ENCODE measurements around the gene CCDC82.

The CCDC82 gene

DNA sequence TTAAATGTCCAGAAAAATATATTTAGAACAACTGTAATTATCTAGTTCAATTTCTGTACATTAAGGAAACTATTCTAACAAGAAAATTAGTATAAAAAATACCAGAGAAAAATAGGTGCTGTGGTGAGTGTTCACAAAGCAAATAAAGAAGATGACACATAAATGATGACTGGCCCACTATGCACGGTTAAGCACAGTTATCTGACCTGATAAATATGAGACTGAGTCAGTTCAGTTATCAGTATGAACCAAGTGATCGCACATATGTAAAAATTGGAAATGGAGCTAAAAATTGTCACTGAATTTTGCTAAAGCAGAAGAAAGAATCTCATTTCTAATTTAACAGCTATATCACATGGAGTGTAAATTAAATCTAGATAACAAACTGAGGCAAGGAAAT, 27.9 kb downstream of the CCDC82 start:
- no peak for DNase-seq (ENCODE audit: low read depth)

DNA sequence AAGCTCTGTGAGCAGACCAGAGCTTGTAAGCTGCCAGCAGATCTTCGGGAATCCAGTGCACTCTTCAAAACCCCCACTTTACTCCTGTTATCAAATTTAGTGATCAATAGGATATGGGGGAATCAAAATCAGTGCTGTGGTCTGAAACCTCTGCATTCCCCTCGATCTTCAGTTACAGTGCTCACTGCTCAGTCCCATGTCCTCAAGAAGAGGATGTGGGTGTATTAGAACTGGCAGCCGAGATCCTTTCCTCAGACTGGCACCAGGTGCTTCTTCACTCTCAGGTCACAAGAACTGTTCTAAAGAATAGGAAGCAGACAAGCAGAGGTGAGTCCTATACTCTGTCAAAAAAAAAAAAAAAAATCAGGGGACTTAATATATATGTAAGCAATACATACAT, 31.4 kb downstream of the CCDC82 start:
- no peak for DNase-seq (ENCODE audit: low read depth)

DNA sequence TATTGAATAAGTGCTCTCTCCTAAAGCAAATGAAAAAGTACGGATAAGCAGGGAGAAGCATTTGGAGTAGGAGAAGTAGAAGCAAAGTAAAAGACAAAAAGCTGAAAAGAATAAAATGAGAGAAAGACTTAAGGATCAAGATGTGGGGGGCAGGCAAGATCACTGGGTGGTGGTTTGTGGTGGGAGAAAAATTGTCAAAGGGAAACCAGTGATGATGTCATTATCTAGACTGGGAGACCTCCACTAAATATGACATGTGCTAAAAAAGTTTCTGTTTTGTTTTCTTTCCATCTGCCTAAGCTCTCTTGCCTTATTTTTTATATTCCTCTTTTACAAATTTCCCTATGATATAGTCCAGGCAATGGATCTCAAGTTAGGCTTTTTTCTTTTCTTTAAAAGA, 31.9 kb downstream of the CCDC82 start:
- DNase-seq (ENCODE audit: low read depth) = no peak

DNA sequence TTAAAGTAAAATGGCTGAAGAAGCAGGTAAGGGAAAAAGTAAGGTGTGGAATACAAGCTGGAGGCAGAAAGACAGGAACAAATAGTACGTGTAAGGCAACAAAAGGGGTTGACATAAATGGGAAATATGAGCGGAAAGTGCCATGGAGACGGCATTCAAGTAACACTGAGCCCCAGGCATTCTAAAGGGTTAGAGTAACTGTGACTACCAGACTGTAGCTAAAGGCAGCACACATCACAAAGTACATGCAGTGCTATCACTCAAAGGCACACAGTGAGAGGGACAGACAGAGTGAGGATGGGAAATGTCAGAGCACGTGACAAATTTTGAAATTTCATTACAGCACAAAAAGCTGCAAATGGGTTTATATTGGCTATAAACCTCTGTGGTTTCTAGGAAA, 32.9 kb downstream of the CCDC82 start:
- DNase-seq (ENCODE audit: low read depth) = no peak

DNA sequence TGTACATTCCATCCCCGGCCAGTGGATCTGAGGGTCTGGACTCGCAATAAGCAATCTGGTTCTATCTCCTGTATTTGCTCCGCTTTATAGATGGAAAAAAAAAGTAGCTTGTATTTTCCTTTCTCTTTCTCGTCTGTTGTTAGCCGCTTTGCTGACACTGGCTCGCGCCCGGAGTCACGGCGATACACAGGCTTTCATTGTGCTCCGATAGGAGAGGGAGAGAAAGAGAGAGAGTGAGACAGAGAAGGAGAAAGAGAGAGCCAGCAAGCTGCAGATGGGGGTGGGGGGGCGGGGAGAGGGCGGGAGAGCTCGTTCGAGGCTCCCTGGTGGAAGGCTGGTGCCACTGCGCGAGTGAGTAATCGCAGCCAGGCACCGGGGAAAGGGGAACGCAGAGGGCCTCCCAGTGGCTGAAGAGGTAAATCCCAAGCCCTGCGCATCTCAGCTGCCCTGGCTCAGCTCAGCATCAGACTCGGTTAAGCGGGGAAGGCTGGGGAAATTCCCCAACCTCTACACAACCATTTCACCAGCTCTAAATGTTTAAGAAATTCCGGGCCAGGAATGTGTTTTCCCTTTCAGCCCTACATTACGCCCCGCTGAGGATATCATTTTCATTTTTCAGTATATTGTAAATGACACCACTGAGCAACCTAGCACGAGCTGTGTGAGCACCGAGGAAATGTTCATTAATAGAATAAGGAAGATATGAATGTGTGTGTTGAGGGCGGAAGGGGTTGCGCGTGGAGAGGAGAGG, 46.6 kb downstream of the CCDC82 start, which contains the start of gene MAML2:
TSS of gene MAML2 (minus strand) at position 235 of the 751 bp plus-strand sequence. CDS start 1,300 bp downstream, outside the sequence.
- peak; percentile 75 for DNase-seq (ENCODE audit: low read depth)

DNA sequence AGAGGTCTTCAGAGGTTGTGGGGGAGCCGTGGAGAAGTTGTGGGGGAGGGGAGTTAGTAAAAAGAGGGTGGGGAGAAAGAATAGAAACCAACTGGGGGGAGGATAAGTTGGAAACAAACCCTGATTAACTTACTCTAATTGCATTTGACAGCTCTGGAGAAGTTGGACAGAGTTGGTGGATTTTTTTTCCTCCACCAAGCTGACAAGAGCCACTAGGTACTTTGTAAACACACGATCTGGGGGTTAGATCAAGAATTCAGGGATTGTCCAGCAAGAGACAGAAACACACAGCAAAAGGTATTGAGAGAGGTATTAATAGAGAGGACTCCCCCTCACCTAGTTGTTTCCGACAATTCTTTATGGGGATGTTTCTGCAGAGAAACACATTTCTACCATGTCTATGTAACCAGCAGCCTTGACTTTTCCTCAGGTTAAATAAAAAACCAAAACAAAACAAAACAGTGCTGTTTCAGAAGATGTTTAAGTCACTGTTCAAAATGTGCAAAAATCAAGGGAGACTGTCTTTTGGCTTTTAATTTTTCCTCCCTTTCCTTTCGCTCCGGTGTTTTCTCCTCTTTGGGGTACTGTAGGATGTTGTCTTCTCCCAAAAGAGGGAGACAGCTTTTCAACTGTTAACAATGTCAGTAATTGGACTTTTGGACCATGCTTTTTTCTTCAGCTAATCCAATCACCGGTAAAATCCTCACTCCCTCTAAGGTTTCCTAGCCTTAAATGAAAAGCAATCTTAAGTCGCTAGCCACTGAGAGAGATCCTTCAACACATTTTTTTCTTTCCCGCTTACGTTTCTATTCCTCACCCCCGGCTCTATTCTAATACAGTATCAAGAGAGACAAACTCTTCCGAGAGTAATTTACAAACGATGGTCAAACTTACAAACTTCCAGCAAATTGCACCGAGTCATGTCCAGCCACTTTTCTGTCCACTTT, 47.4 kb downstream of the CCDC82 start:
- DNase-seq (ENCODE audit: low read depth) = no peak

DNA sequence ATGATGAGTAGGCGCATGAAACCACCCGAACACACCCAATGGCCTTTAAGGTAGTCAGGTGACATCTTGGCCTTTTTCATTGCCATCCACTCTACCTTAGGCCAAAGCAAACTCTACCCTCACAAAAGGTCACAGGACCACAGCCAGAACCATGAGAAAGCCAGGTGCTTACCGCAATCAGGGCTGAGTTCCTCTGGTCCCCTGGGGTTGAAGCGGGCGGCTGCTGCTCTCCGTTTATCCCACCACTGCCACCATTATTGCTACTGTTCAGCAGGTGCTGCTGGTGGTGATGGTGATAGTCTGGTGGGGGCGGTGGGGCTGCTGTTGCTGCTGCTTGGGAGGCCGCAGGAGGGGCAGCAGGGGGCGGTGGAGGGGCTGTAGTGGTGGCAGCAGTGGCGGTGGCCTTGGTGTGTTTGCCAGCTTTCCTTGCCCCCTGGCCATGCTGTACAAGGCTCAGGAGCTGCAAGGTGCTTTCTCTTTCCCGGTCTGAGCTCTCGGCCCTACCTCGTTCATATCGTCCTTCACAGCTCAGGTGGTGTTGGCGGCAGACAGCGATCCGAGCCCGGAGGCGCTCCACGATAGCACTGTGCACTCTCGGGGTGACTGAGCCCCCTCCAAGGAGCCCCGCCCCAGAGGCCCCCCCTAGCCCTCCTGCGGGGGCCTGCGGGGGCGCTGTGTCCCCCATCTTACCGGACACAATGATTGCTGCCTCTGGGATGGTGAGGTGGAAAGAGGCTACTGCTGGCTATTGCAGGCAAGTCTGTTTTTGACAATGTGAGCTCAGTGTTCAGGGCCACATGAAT, 48.3 kb downstream of the CCDC82 start:
- peak; percentile 37 for DNase-seq (ENCODE audit: low read depth)

DNA sequence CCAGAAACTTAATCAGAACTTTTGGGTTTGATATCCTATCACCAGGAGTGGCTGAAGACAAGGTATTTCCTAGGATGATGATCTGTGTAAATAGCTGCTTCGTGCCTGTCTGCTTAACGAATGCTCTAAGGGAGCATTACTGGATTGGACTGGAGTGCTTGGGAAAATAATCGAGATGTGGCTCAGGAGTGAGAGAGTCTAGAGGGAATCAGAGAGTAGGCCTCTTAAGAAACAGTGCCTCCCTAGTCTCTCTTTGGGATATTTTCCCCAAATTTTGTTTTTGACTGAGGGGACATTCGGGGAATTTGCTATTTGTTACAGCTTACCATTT, 49.2 kb downstream of the CCDC82 start:
- no peak for DNase-seq (ENCODE audit: low read depth)

DNA sequence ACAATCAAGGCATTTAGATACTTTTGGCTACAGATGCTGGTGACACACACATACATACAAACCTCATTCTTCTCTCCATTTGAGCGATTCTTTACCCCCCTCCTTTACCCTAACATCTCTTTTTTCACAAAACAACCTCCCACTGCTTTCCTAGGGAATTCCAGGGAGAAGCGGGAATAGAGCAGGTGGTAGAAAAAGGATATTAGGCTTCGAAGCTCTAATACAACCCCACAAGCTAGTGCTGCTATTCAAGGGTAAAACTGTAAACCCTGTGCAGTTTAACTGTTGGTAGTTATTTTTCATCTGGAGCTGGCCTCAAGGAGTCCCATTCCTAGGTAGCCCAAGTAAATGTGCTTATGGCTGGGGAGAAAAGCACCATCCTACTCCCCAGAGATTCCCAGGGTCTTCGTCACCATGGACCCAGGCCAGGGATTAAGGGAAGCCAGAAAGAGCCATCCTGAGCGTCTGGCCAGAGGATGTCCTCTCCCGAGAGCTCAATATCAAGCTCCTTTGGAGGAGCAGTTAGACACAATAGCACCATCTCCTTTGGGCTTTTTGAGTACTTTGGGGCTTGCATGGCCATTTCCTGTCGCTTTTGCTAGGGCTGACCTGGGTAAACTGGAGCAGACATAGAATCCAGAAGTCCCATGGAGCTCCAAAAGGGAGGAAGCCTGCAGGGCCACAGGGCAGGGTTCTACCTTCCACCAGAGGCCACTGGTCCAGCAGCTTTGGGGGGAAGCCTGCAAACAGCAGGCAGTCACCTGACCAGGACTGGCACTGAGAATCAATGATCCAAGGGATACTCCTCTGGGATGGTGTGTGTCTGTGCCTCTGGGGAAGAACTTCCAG, 49.8 kb downstream of the CCDC82 start:
- no peak for DNase-seq (ENCODE audit: low read depth)

DNA sequence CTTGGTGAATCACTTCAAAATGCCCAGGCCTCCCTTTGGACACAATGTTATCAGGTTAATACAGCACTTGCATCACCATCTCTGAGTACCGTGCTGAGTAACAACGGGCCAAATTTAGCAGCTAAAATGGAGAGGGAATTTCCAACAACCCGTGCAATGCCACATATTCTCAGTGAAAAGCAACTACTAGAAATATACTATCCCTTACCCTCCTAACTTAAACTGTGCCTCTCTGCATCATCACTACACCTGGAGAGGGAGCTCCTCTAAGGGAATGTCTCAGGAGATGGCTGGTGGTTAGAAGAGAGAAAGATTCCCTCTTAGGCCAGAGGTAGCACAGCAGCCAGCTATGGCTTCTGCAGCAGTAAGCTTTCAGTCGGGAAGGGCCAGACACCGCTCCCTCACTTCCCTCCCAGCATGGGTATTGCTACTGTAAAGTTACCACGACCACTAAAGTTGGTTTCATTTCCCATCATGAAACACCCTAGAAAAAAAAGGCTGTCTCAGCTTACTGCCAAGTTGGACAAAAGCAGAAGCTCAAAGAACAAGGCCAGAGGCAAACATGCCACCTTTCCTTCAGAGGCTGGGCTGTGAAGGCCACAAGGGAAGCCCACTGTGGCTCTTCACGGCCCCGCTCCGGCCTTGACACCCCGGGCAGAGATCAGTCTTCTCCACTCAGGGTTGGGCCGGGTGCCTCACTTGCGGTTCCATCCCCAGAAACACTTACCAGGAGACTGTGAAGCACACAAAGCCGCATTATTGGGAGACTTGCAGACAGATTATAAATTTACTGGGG, 50.6 kb downstream of the CCDC82 start:
- DNase-seq (ENCODE audit: low read depth) = no peak

DNA sequence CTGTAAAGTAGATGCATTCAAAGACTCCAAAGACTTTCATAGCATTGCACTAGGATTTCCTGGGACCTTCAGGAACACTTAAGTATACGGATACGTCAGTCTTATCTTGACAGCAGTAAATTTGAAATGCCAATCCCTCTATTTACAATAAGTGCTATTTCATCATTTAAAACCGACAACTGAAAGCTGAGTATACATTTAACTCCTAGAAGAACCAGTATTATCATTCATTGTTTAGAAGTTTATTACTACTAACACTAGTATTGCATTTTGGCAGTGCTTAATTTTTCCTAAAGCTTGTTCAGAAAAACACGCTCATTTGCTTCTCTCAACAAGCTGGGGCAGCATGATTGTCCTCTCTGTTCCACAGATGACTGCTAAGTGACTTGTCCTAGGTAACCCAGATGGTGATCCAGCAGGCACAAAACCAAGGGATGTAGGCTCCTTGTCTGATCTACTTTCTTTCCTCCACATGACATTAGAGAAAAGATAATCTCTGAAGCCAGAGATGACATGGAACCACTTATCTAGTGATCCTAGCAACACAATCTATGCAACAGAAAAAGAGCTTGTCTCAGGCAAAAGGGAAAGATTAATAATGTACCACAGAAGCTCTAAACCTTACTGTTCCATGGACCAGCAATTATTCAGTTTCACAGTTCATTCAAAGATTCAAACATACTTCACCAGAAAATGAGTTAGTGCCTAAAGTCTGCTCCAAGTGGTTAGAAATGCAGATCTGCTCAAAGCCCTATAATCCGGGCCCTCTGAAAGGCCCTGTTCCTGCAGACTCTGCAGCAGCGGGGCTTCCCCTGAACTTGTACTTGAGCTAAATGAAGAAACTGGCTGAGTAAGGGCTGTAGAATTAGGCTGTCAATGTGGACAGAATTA, 51.9 kb downstream of the CCDC82 start:
- DNase-seq (ENCODE audit: low read depth) = no peak

DNA sequence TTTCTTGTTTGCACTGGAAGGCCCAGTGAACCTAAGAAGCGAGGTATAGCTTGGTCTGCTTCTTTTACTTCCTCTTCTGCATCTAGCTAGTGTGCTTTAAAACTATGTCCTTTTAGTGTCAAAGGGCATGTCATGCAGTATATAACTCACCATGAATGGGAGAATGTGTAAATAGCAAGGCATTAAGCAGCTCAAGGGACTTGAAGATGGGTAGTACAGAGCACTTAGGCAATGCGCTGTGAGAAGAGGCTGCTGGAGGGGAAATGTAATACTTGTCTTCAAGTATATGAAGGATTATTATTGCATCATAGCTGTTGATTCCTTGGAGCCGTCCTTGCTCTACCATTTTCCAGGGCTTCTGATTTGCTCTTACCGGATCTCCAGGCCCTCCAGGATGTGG, 54.3 kb downstream of the CCDC82 start:
- DNase-seq (ENCODE audit: low read depth) = no peak

DNA sequence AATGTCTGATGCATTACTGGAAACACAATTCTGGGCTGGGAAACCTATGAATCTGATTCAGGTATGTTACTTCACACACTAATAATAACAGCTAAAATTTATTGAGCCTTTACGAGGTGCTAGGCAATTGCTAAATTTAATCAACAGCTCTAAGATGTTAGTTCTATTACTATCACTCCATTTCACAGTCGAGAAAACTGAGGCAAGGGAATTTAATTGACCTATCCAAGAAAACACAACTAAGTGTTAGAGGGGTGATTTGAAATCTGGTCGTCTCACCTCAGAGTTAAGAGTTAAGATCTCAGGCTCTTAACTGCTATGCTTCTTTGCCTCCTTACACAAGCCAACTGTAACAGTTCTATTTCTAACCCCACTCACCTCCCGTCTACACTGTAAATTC, 55.5 kb downstream of the CCDC82 start:
- DNase-seq (ENCODE audit: low read depth) = no peak

DNA sequence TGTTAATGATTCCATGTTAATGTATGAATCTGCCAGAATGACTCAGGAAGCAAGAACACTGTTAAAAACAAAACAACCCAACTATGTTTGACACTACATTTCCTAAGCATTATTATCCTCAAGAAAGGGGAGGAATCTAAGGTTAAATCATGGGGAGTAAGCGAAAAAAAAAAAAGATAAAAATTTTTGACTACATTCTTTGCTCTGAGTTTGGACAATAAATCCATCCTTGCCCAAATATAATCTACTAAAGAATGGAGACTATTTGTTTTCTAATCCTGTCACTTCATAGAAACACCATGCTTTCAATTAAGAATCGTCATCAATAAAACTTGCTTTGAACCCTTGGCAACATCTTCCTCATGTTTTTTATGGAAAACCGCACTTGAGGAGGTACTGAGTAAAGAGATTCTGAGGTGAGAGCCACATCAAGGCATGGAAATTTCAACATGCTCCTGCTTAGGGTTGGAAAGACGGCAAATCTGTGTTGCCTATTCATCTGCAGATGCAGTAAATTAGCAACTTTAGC, 56.5 kb downstream of the CCDC82 start:
- no peak for DNase-seq (ENCODE audit: low read depth)

DNA sequence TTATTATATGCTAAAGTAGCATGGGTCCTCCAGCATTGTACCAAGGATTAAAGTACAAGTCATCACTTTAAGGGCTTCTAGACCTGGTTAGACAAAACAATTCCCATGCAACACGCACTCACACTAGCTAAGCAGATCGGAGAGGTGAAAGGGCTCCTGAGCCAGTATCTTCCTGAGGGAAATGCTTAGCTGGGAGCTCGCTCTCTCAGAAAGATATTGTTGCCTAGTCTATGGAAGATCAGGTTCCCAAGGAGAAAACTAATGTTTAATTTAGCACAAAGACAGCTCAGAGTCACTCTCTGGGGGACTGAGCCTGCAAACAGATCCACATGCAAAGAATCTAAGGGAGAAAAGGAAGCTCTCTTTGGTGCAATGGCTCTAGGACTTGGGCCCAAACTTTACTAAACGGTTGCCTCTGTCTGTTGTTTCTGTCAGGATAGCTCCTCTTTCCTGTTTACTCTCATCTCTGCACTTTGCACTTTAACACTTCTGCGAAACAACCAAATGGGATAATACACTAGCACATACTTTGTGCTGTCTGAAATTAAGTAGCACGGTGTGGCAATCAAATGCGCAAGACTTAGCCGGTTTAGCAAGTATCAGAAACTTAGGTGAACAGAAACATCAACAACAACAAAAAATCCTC, 57.5 kb downstream of the CCDC82 start:
- DNase-seq (ENCODE audit: low read depth) = no peak

DNA sequence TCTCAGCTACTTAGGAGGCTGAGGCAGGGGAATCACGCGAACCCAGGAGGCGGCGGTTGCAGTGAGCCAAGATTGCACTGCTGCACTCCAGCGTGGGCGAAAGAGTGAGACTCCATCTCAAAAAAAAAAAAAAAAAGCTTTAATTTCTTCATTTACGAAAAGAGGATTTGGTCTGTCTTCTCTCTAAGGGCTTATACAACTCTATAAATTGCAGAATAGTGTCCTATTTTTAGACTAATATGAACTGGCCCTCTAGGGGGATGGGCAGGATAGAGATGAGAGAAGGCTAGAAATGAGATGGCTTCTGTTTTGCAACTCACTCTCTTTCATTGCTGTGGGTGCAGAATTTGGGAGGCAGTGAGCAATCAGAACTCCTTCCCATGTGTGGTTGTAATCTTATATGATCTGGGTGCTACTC, 58.0 kb downstream of the CCDC82 start:
- DNase-seq (ENCODE audit: low read depth) = no peak

DNA sequence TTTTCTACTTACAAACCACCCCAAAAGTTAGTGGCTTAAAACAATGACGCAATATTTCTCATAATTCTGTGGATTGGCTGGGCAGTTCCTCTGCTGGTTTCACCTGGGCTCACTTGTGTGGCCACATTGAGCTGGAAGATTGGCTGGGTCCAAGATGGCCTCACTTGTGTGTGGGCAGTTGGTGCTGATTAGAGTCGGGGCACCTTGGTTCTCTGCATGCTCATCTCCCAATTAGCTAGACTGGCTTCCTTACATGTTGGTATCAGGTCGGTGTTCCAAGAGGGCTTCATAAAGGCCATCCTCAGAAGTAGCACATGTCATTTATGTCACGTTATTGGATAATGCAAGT, 59.2 kb downstream of the CCDC82 start:
- no peak for DNase-seq (ENCODE audit: low read depth)

DNA sequence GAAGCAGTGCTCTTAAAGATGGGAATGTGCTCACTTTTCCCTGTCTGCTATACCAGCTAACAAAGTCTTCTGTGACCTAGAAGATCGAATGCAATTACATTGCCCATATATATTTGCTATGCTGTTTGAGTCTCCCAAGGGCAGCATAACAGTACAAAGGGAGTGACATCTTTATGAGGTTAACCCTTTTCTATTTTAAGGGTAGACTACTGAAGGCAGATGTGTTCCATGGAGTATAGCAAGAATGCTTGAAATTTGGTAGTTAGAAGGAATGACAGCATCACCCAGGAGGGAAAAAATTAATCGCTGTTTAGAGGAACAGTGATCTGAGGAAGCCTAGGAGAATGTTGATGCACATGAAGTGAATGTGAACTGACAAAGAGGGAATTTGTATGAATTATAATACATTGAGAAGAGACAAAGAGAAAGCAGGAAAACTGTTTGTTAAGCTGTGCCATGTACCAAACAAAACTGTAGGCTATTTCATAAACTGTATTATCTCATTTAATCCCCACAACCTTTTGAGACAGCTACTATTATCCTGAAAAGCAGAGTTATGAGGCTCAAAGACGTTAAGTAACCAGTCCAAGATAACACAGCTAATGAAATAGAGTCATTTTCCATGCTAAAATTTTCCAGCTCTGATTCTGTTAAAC, 59.7 kb downstream of the CCDC82 start:
- no peak for DNase-seq (ENCODE audit: low read depth)

Data from stimulated activated CD8-positive, alpha-beta memory T cell treated with anti-CD3 and anti-CD28 coated beads, Interleukin-7, amount 100 ng/mL, for 24 hours (primary cell).